GM18511 (cell line): Measurements from ENCODE around the gene KIAA0513.

Experiments
- ATAC-seq: cut with Tn5 transposase; IDR thresholded peaks from one replicate; pipeline ENCODE4 v1.9.1; 2021; ENCODE audit warnings: mild to moderate bottlenecking, moderate library complexity; ENCODE audit not compliant: unreplicated experiment

Gene KIAA0513

GRCh38 chr16:85085721-85086120 is 58.1 kb downstream of the KIAA0513 start:
- no peak for ATAC-seq

GRCh38 chr16:85086347-85087291 is 59.0 kb downstream of the KIAA0513 start:
- ATAC-seq = peak; percentile 66

- ATAC-seq = no peak
These were observed 60.4 kb downstream of the KIAA0513 start for GRCh38 chr16:85087899-85088569.

- ATAC-seq = no peak
These were observed 61.1 kb downstream of the KIAA0513 start for GRCh38 chr16:85088570-85089199.

- ATAC-seq = no peak
These were observed 61.9 kb downstream of the KIAA0513 start for GRCh38 chr16:85089525-85089924.

- no peak for ATAC-seq
These were observed 62.6 kb downstream of the KIAA0513 start for GRCh38 chr16:85090181-85090580.

- ATAC-seq = no peak
These were observed 63.4 kb downstream of the KIAA0513 start for GRCh38 chr16:85090873-85091521.

GRCh38 chr16:85091522-85091910 is 63.9 kb downstream of the KIAA0513 start:
- ATAC-seq = no peak

- no peak for ATAC-seq
These were observed 64.7 kb downstream of the KIAA0513 start for GRCh38 chr16:85092309-85092708.

- no peak for ATAC-seq
These were observed 65.3 kb downstream of the KIAA0513 start for GRCh38 chr16:85092851-85093250.

- no peak for ATAC-seq
These were observed 66.1 kb downstream of the KIAA0513 start for GRCh38 chr16:85093705-85094104.

GRCh38 chr16:85094176-85094805 is 66.7 kb downstream of the KIAA0513 start:
- no peak for ATAC-seq

- no peak for ATAC-seq
These were observed 67.2 kb downstream of the KIAA0513 start for GRCh38 chr16:85094812-85095211.

GRCh38 chr16:85096921-85097320 is 69.3 kb downstream of the KIAA0513 start:
- no peak for ATAC-seq

GRCh38 chr16:85098565-85098964 is 71.0 kb downstream of the KIAA0513 start:
- ATAC-seq = no peak

GRCh38 chr16:85100265-85100664 is 72.7 kb downstream of the KIAA0513 start:
- ATAC-seq = no peak

GRCh38 chr16:85101956-85102630 is 74.5 kb downstream of the KIAA0513 start:
- no peak for ATAC-seq

GRCh38 chr16:85103114-85104079 is 75.8 kb downstream of the KIAA0513 start:
- no peak for ATAC-seq

GRCh38 chr16:85104147-85104546 is 76.6 kb downstream of the KIAA0513 start:
- ATAC-seq = no peak
